ENCODE data around the gene CC2D1A.
"Not testable (repeated sequence)": the region's sequence is repeated elsewhere in the genome, so short reads cannot be mapped to it uniquely, and the experiment has no call there.

The CC2D1A gene

GRCh38 chr19:13968999-13969398 lies 63.0 kb downstream of the CC2D1A start:
- H3K4me1 ChIP-seq: no peaks in the 10 kb centered on the region
- H4K20me1 ChIP-seq: peaks cover 0 to 9% (median 0%) of the 10 kb centered on the region in 11 experiments; a peak in 1 of 22 replicates
- peaks cover 47 to 99% (median 87%) of the 10 kb centered on the region in 11 experiments for H3K36me3 ChIP-seq
- no peak for TF ChIP-seq Cebpa-rat (IDR thresholded peaks at IDR 0.05)
- no peak overlapping the region for H3K4me3 ChIP-seq
- H3K4me2 ChIP-seq: no peak overlapping the region
- no peak overlapping the region for H3K27ac ChIP-seq
- no peaks in the 10 kb centered on the region for H3K27me3 ChIP-seq
- H3K9ac ChIP-seq: no peak overlapping the region
- no peaks in the 10 kb centered on the region for H3K9me3 ChIP-seq (replicated peaks in 1 of 11)

GRCh38 chr19:13969897-13970296 lies 63.9 kb downstream of the CC2D1A start:
- no peak overlapping the region for H3K9ac ChIP-seq
- H3K9me3 ChIP-seq (replicated peaks in 1 of 11): no peaks in the 10 kb centered on the region
- H3K4me3 ChIP-seq: no peak overlapping the region
- no peaks in the 10 kb centered on the region for H3K27me3 ChIP-seq
- no peaks in the 10 kb centered on the region for H3K4me1 ChIP-seq
- no peak overlapping the region for H3K4me2 ChIP-seq
- H3K36me3 ChIP-seq: peaks cover 47 to 99% (median 91%) of the 10 kb centered on the region in 11 experiments
- TF ChIP-seq Cebpa-rat (IDR thresholded peaks at IDR 0.05): no peak
- H3K27ac ChIP-seq: no peak overlapping the region
- peaks cover 0 to 9% (median 0%) of the 10 kb centered on the region in 11 experiments; a peak in 1 of 22 replicates for H4K20me1 ChIP-seq

GRCh38 chr19:13971868-13972267 lies 65.9 kb downstream of the CC2D1A start:
- H3K4me2 ChIP-seq; H3K9ac ChIP-seq; H3K27ac ChIP-seq; H4K20me1 ChIP-seq; H3K9me3 ChIP-seq (replicated peaks in 1 of 11); H3K27me3 ChIP-seq; H3K4me1 ChIP-seq; H3K4me3 ChIP-seq: not testable (repeated sequence)
- H3K36me3 ChIP-seq: peaks cover 36 to 99% (median 81%) of the 10 kb centered on the region in 11 experiments

GRCh38 chr19:13972368-13973155 lies 66.6 kb downstream of the CC2D1A start:
- Histone ChIP-seq H3K9me3 (replicated peaks in 1 of 11) (no peaks in the 10 kb centered on the region), H3K36me3 (peaks cover 29 to 93% (median 74%) of the 10 kb centered on the region in 11 experiments), H4K20me1 (peaks cover 0 to 8% (median 0%) of the 10 kb centered on the region in 11 experiments; a peak in 2 of 22 replicates), H3K9ac (no peak overlapping the region), H3K4me2 (no peak overlapping the region), H3K4me3 (no peak overlapping the region), H3K27ac (no peak overlapping the region), H3K27me3 (no peaks in the 10 kb centered on the region), H3K4me1 (no peaks in the 10 kb centered on the region)
- no peak for TF ChIP-seq Cebpa-rat (IDR thresholded peaks at IDR 0.05)

GRCh38 chr19:13973479-13973878 lies 67.5 kb downstream of the CC2D1A start:
- H3K36me3 ChIP-seq: peaks cover 20 to 87% (median 65%) of the 10 kb centered on the region in 11 experiments
- TF ChIP-seq Cebpa-rat (IDR thresholded peaks at IDR 0.05): peak in 2 of 11 experiments; percentile 38 to 47; a peak in 3 of 22 replicates
- H3K4me3 ChIP-seq; H3K9ac ChIP-seq; H3K4me2 ChIP-seq; H3K9me3 ChIP-seq (replicated peaks in 1 of 11); H3K27ac ChIP-seq; H4K20me1 ChIP-seq; H3K4me1 ChIP-seq; H3K27me3 ChIP-seq: not testable (repeated sequence)

- Histone ChIP-seq H3K36me3 (peaks cover 14 to 81% (median 59%) of the 10 kb centered on the region in 11 experiments), H3K9me3 (replicated peaks in 1 of 11) (no peaks in the 10 kb centered on the region), H3K4me1 (peaks cover 5 to 14% (median 11%) of the 10 kb centered on the region in 10 experiments), H3K4me3 (no peak overlapping the region), H3K27ac (no peak overlapping the region), H3K9ac (no peak overlapping the region), H3K4me2 (no peak overlapping the region), H3K27me3 (peaks cover 0 to 9% (median 5%) of the 10 kb centered on the region in 11 experiments; a peak in 20 of 22 replicates), H4K20me1 (peaks cover 0 to 8% (median 0%) of the 10 kb centered on the region in 11 experiments; a peak in 2 of 22 replicates)
- no peak for TF ChIP-seq Cebpa-rat (IDR thresholded peaks at IDR 0.05)
Measured at GRCh38 chr19:13974073-13974472, 68.1 kb downstream of the CC2D1A start.

- TF ChIP-seq Cebpa-rat (IDR thresholded peaks at IDR 0.05): no peak
Measured at GRCh38 chr19:13975870-13976269, 69.9 kb downstream of the CC2D1A start.

GRCh38 chr19:13976446-13976845 lies 70.4 kb downstream of the CC2D1A start:
- Histone ChIP-seq H3K36me3 (peaks cover 4 to 69% (median 39%) of the 10 kb centered on the region in 11 experiments; a peak in 19 of 22 replicates), H3K9me3 (replicated peaks in 1 of 11) (no peaks in the 10 kb centered on the region), H3K4me2 (no peak overlapping the region), H3K4me3 (no peak overlapping the region), H3K9ac (no peak overlapping the region), H4K20me1 (peaks cover 0 to 8% (median 0%) of the 10 kb centered on the region in 11 experiments; a peak in 2 of 22 replicates), H3K27ac (no peak overlapping the region), H3K4me1 (peaks cover 29 to 38% (median 35%) of the 10 kb centered on the region in 10 experiments), H3K27me3 (peaks cover 12 to 28% (median 21%) of the 10 kb centered on the region in 11 experiments; a peak in 21 of 22 replicates)
- no peak for TF ChIP-seq Cebpa-rat (IDR thresholded peaks at IDR 0.05)

More at GRCh38 chr19:13975870-13976269, 69.9 kb downstream of the CC2D1A start:
- H3K36me3 ChIP-seq: peaks cover 4 to 74% (median 45%) of the 10 kb centered on the region in 11 experiments; a peak in 19 of 22 replicates
- peaks cover 12 to 27% (median 21%) of the 10 kb centered on the region in 11 experiments; a peak in 21 of 22 replicates for H3K27me3 ChIP-seq
- no peaks in the 10 kb centered on the region for H3K9me3 ChIP-seq (replicated peaks in 1 of 11)
- no peak overlapping the region for H3K4me2 ChIP-seq
- no peak overlapping the region for H3K9ac ChIP-seq
- no peak overlapping the region for H3K4me3 ChIP-seq
- no peak overlapping the region for H3K27ac ChIP-seq
- H4K20me1 ChIP-seq: peaks cover 0 to 8% (median 0%) of the 10 kb centered on the region in 11 experiments; a peak in 2 of 22 replicates
- peaks cover 23 to 32% (median 29%) of the 10 kb centered on the region in 10 experiments for H3K4me1 ChIP-seq

- peaks cover 0 to 62% (median 38%) of the 10 kb centered on the region in 11 experiments; a peak in 19 of 22 replicates for H3K36me3 ChIP-seq
- no peak overlapping the region for H3K9ac ChIP-seq
- peak overlapping the region in 7 of 11 experiments; percentile 36 to 95 (median 91); a peak in 9 of 22 replicates for H3K4me2 ChIP-seq
- H3K27ac ChIP-seq: no peak overlapping the region
- no peaks in the 10 kb centered on the region for H3K9me3 ChIP-seq (replicated peaks in 1 of 11)
- peaks cover 0 to 8% (median 0%) of the 10 kb centered on the region in 11 experiments; a peak in 1 of 22 replicates for H4K20me1 ChIP-seq
- peaks cover 42 to 51% (median 49%) of the 10 kb centered on the region in 10 experiments for H3K4me1 ChIP-seq
- no peak overlapping the region for H3K4me3 ChIP-seq
- peaks cover 12 to 28% (median 21%) of the 10 kb centered on the region in 11 experiments; a peak in 21 of 22 replicates for H3K27me3 ChIP-seq
- no peak for TF ChIP-seq Cebpa-rat (IDR thresholded peaks at IDR 0.05)
Measured at GRCh38 chr19:13977803-13978202, 71.8 kb downstream of the CC2D1A start.

Data from BLaER1 treated with 17β-estradiol and CSF1 and Interleukin-3, amounts not matched to agents 10 nM and 100 nM (cell line).